A673 (cell line): Measurements from ENCODE around the gene SPDYE2B. TPM values are rescaled to one million over a fixed set of nuclear protein-coding genes. Genes with fewer than 3 reads are reported as not detected.
"Not testable (repeated sequence)": the region's sequence is repeated elsewhere in the genome, so short reads cannot be mapped to it uniquely, and the experiment has no call there.

Experiments
- BruUV-seq: library from RNA; stranded (reverse); fragments of 400-500 nt; replicated peaks from 2 replicates; lab custom pipeline; 2021; lab: Mats Ljungman, UMichigan
- CTCF ChIA-PET: fragments of 300-600 bp; sonication (Branson Sonifier 250); formaldehyde crosslinking; loops from one replicate; lab custom pipeline; 2022; ENCODE audit warnings: antibody characterized with exemption; lab: Charles Lee
- POLR2A ChIA-PET: fragments of 300-600 bp; sonication (Branson Sonifier 250); formaldehyde crosslinking; loops from one replicate; lab custom pipeline; 2022; ENCODE audit warnings: antibody characterized with exemption; ENCODE audit not compliant: low non-redundant PET; lab: Charles Lee
- DNase-seq: peaks from one replicate; pipeline ENCODE4 v3.0.0-alpha.2; 2015; ENCODE audit warnings: low spot score
- H3K27ac ChIP-seq: fragments of 200-600 bp; sonication (generic); 2 replicates; pipeline ENCODE4 v1.5.1; 2016; ENCODE audit warnings: mixed run types, low read depth, mild to moderate bottlenecking, mixed read lengths, antibody characterized with exemption, low read length; ENCODE audit not compliant: poor library complexity, severe bottlenecking
- H3K27me3 ChIP-seq: fragments of 200-600 bp; sonication (generic); replicated peaks from 2 replicates; pipeline ENCODE4 v1.6.1; 2017; ENCODE audit warnings: mixed run types, low read depth, mild to moderate bottlenecking, mixed read lengths, antibody characterized with exemption, low read length; ENCODE audit not compliant: insufficient read depth, poor library complexity
- H3K36me3 ChIP-seq: fragments of 200-600 bp; sonication (generic); 2 replicates; pipeline ENCODE4 v1.6.1; 2016; ENCODE audit warnings: mixed run types, mild to moderate bottlenecking, mixed read lengths, antibody characterized with exemption, low read length; ENCODE audit not compliant: insufficient read depth, poor library complexity, severe bottlenecking
- H3K4me1 ChIP-seq: fragments of 200-600 bp; sonication (generic); 2 replicates; pipeline ENCODE4 v1.6.1; 2017; ENCODE audit warnings: mixed run types, mild to moderate bottlenecking, mixed read lengths, antibody characterized with exemption, low read length; ENCODE audit not compliant: insufficient read depth, poor library complexity, severe bottlenecking
- H3K4me3 ChIP-seq: fragments of 200-600 bp; sonication (generic); 2 replicates; pipeline ENCODE4 v1.5.1; 2016; ENCODE audit warnings: low read depth, mixed run types, mild to moderate bottlenecking, mixed read lengths, low read length; ENCODE audit not compliant: poor library complexity, severe bottlenecking
- H3K9me3 ChIP-seq: fragments of 200-600 bp; sonication (generic); 2 replicates; pipeline ENCODE4 v1.6.1; 2016; ENCODE audit warnings: mixed run types, low read depth, mild to moderate bottlenecking, mixed read lengths, antibody characterized with exemption, low read length; ENCODE audit not compliant: poor library complexity, severe bottlenecking
- intact Hi-C: fragments of 100-400 bp; cut with micrococcal nuclease; formaldehyde crosslinking; loops from one replicate; pipeline ENCODE4 v1.10.0; 2022; ENCODE audit not compliant: unreplicated experiment
- total RNA-seq: library from RNA; stranded (reverse); gene quantifications from 2 replicates; pipeline ENCODE4 v1.2.3, GENCODE V29; 2021

The SPDYE2B gene
- total RNA-seq, 1 experiment from 2014 or later: not detected

DNA sequence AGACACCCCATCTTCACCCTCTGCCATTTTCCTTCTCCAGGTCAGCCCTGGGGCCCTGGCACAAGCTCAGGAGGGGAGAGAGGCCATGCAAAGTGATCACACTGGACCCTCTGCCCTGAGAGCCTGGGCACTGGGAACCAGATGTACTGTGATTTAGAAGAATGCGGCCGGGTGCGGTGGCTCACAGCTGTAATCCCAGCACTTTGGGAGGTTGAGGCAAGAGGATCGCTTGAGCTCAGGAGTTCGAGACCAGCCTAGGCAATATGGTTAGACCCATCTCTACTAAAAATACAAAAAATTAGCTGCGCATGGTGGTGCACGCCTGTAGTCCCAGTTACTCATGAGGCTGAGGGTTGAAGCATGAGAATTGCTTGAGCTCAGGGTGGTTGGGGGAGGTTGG lies 2.3 kb upstream of the SPDYE2B start:
- H3K36me3 ChIP-seq, H3K27me3 ChIP-seq, H3K9me3 ChIP-seq, H3K4me3 ChIP-seq, intact Hi-C loops, BruUV-seq, H3K4me1 ChIP-seq, CTCF ChIA-PET, H3K27ac ChIP-seq, POLR2A ChIA-PET, DNase-seq: not testable (repeated sequence)

DNA sequence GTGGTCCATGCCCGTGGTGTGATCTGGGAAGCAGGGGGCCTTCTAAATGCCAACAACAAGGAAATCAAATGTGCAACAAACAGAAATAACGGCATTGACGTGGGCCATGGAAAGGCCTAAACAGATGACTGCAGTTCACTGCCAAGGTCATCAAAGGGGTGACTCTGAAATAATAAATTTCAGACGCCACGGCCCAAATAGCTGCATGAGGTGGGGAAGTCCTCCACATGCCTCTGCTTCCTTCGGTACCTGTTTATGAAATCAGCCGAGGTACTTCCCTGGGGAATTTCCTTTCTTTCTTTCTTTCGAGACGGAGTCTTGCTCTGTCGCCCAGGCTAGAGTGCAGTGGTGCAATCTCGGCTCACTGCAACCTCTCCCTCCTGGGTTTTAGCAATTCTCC lies 14.6 kb downstream of the SPDYE2B start:
- H3K27me3 ChIP-seq, H3K27ac ChIP-seq, BruUV-seq, H3K9me3 ChIP-seq, POLR2A ChIA-PET, DNase-seq, CTCF ChIA-PET, H3K36me3 ChIP-seq, H3K4me1 ChIP-seq, H3K4me3 ChIP-seq, intact Hi-C loops: not testable (repeated sequence)

- H3K4me3 ChIP-seq, H3K36me3 ChIP-seq, CTCF ChIA-PET, intact Hi-C loops, H3K4me1 ChIP-seq, H3K9me3 ChIP-seq, H3K27me3 ChIP-seq, BruUV-seq, H3K27ac ChIP-seq, POLR2A ChIA-PET, DNase-seq: not testable (repeated sequence)
Observed at GRCh38 chr7:102666850-102667249, 16.7 kb downstream of the SPDYE2B start.

DNA sequence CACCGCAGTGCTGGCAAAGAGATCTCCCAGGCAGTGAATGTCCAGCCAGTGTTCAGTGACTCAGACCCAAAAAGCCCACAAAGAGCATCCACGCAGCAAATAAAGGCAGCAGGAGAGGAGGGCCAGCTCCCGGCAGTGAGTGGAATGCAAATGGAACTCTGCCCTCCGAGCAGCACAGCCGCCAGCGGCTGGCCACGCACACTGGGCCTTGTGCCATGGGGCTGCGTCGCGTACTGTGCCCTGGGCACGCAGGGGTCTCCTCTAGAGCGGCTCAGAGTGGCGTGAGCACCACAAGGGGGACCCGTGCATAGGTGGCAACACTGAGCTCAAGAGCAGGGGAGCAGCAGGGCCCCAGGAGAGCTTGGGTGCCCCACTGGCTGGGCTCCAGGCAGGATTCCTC lies 17.4 kb downstream of the SPDYE2B start:
- intact Hi-C loops, POLR2A ChIA-PET, BruUV-seq, H3K36me3 ChIP-seq, H3K4me1 ChIP-seq, DNase-seq, CTCF ChIA-PET, H3K27me3 ChIP-seq, H3K27ac ChIP-seq, H3K4me3 ChIP-seq, H3K9me3 ChIP-seq: not testable (repeated sequence)

DNA sequence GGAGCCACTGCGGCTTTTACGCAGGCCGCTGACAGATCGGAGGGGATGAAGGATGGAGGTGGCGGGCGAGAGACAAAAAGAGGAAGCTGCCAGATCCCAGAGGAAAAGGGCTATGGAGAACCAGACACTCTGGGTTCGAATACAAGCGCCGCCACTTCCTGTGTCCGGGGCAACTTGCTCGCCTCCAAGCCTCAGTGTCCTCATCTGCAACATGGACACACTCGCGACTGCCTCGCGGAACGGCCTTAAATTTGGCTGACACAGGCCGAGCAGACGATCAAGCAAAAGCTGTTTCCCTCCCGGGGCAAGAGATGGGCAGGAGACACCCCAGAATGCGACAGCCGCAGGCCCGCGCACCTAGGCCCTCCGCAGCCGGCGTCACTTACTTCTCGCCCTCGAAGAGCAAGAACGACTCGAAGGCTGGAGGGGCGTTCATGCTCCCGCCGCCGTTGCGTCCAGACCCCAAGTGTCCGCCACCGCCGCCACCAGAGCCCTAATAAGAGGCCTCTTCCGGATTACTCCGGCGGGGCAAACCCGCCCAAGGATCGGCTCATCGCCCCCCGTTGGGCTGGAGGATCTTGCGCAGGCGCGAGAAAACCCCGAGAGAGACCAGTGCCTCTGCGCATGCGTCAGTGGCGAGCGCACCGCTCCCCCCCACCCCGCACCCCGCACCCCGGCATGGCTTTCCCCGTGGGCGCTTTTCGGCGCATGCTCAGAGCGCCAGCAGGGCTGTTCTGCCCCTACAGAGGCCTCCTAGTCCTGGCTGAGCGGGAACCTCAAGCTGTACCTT lies 21.2 kb downstream of the SPDYE2B start, which contains the start of gene POLR2J2:
TSS of gene POLR2J2 (minus strand) at position 498 of the 790 bp plus-strand sequence. CDS start at position 436, 62 bp downstream.
- intact Hi-C loops, H3K27ac ChIP-seq, H3K36me3 ChIP-seq, BruUV-seq, DNase-seq, H3K4me3 ChIP-seq, H3K9me3 ChIP-seq, H3K27me3 ChIP-seq, H3K4me1 ChIP-seq, POLR2A ChIA-PET: not testable (repeated sequence)
- CTCF ChIA-PET: interaction anchor here (0.6 kb wide), 1 partner anchor 391 kb away, joined by 4 read pairs; no protein-coding TSS in a partner anchor

DNA sequence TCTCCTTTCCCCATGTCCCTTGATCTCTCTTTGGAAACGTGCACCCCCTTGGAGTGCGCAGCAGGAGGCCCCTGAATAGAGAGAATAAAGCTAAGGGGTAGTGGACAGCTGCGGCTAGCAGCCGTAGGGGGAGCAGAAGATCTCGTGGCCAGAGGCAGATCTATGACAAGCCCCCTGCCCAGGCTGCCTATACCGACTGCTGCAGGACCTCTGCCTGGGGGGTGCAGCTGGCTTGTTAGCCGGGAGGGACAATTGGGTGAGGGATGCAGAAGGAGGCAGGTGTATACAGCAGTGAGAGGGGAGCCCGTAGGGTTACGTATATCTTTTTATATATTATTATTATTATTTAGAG lies 21.8 kb downstream of the SPDYE2B start:
- H3K36me3 ChIP-seq, H3K27me3 ChIP-seq, intact Hi-C loops, POLR2A ChIA-PET, H3K4me3 ChIP-seq, H3K27ac ChIP-seq, H3K4me1 ChIP-seq, BruUV-seq, DNase-seq, H3K9me3 ChIP-seq: not testable (repeated sequence)
- CTCF ChIA-PET: interaction anchor here (0.6 kb wide), 1 partner anchor 390 kb away, joined by 4 read pairs; no protein-coding TSS in a partner anchor

DNA sequence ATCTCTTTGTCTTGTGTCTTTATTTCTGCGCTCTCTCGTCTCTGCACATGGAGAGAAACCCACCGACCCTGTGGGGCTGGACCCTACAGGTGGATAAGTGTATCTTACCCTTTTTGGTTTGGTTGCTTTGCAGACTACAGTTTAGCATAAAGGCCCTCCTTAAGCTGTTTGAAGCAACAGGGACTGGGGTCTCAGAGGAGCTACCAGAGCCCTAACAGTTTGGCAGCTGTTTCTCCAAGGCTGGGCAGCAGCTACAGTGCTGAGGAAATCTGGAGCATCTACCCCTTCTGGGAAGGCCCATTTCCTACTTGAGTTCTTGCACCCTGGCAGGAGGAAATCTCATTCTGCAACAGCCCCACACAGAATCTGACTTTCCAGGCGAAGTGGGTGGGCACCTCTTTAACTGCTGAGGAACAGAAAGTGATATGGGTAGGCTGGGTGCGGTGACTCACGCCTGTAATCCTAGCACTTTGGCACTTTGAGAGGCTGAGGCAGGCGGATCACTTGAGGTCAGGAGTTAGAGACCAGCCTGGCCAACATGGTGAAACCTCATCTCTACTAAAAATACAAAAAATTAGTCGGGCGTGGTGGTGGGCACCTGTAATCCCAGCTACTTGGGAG lies 23.4 kb downstream of the SPDYE2B start:
- H3K27me3 ChIP-seq, H3K36me3 ChIP-seq, H3K27ac ChIP-seq, intact Hi-C loops, H3K4me3 ChIP-seq, BruUV-seq, H3K9me3 ChIP-seq, CTCF ChIA-PET, DNase-seq, H3K4me1 ChIP-seq, POLR2A ChIA-PET: not testable (repeated sequence)
